Measurements from ENCODE around the gene KDM4C. TPM values are rescaled to one million over a fixed set of nuclear protein-coding genes. Genes with fewer than 3 reads are reported as not detected.

The KDM4C gene
- polyA plus RNA-seq, 2 of the 4 experiments (the other 2 are of a cell fraction), result 9.6 to 15.6 TPM

DNA sequence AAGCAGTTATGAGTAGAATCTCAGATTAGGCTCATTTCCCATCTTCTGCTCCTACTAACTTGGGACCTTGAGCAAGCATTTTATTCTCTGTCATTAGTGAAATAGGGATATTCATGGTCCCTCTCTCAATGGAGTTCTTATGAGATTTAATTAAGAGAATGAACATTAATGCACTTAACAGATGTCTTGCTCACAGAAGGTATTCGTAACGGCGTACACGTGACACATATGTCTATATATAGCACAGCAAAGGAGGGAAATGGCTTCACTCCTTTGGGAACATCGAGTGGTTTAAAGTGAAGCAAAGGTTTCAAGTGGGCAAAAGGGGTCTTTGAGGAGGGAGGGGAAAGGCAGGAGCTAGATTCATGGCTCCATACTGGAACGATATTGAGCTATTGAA lies 24.6 kb downstream of the KDM4C start:
- TF ChIP-seq MYC (IDR thresholded peaks at IDR 0.05; ENCODE audit: borderline replicate concordance, low read length), result no peak
- no peak for TF ChIP-seq CBX2 (IDR thresholded peaks at IDR 0.05; ENCODE audit: borderline replicate concordance, low read depth)
- no peak for TF ChIP-seq ESRRA (IDR thresholded peaks at IDR 0.05; ENCODE audit: borderline replicate concordance, low read length)
- no peak for TF ChIP-seq MAZ (IDR thresholded peaks at IDR 0.05; ENCODE audit: borderline replicate concordance, low read depth, low read length)
- TF ChIP-seq SREBF2 (IDR thresholded peaks at IDR 0.05), result no peak
- no peak for TF ChIP-seq RCOR1 (IDR thresholded peaks at IDR 0.05; ENCODE audit: low read depth, low read length)
- no peak for TF ChIP-seq GATA3 (IDR thresholded peaks at IDR 0.05; ENCODE audit: borderline replicate concordance)
- TF ChIP-seq HMGXB4 (CRISPR knock-in tag; IDR thresholded peaks at IDR 0.05; ENCODE audit: borderline replicate concordance), result no peak
- TF ChIP-seq HEYL (CRISPR knock-in tag; IDR thresholded peaks at IDR 0.05), result no peak
- no peak for TF ChIP-seq NR3C1 (IDR thresholded peaks at IDR 0.05)
- TF ChIP-seq POLR2AphosphoS2 (conservative IDR thresholded peaks at IDR 0.05; ENCODE audit: low read length), result no peak
- TF ChIP-seq HDAC2 (IDR thresholded peaks at IDR 0.05), result no peak
- TF ChIP-seq SMC3 (IDR thresholded peaks at IDR 0.05), result no peak
- TF ChIP-seq, protein P1, sequence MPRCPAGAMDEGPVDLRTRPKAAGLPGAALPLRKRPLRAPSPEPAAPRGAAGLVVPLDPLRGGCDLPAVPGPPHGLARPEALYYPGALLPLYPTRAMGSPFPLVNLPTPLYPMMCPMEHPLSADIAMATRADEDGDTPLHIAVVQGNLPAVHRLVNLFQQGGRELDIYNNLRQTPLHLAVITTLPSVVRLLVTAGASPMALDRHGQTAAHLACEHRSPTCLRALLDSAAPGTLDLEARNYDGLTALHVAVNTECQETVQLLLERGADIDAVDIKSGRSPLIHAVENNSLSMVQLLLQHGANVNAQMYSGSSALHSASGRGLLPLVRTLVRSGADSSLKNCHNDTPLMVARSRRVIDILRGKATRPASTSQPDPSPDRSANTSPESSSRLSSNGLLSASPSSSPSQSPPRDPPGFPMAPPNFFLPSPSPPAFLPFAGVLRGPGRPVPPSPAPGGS (IDR thresholded peaks at IDR 0.05), result no peak
- TF ChIP-seq, protein P2, sequence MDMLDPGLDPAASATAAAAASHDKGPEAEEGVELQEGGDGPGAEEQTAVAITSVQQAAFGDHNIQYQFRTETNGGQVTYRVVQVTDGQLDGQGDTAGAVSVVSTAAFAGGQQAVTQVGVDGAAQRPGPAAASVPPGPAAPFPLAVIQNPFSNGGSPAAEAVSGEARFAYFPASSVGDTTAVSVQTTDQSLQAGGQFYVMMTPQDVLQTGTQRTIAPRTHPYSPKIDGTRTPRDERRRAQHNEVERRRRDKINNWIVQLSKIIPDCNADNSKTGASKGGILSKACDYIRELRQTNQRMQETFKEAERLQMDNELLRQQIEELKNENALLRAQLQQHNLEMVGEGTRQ (IDR thresholded peaks at IDR 0.05), result no peak
- no peak overlapping the region for H3K4me2 ChIP-seq
- POLR2A ChIA-PET, result no interaction called here
- H3K4me1 ChIP-seq, result peaks cover 37% of the 10 kb centered on the region
- H3K9me3 ChIP-seq, result no peaks in the 10 kb centered on the region
- no peak overlapping the region for H3K4me3 ChIP-seq
- H3K27ac ChIP-seq, result no peak overlapping the region
- DNase-seq (ENCODE audit: low read depth in 1 of 2, low spot score in 1 of 2), result no peak
- CTCF ChIA-PET, result interaction anchor here (1.5 kb wide), 1 partner anchor 24 kb away, joined by 4 read pairs; the partner anchor contains the start of gene KDM4C
- WGBS (ENCODE audit: missing lambda C conversion rate), result 85% methylated on average over 6 of the region's 6 CpGs
- FAIRE-seq, result no peak
- no peak for ATAC-seq

DNA sequence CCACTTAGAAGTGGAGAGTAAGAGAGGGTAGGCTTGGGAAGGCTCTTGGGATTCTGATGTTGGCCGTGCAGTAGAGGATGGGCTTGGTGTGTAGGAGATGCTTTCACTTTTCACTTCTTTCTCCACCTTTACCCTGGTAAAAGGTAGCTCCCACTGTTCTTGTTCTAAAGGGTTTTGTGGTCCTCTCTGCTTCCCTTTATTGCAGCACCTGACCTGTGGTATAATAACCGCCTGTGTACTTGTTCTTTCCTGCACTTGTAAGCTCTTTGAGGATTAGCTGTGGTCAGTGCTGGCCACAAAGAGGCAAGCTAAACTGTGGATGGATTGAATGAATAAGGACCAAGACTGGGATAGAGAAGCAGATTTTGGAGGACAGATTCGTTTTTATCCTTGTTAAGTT lies 25.2 kb downstream of the KDM4C start:
- TF ChIP-seq POLR2A (IDR thresholded peaks at IDR 0.05; ENCODE audit: low read length) (no peak), RNF2 (IDR thresholded peaks at IDR 0.05; ENCODE audit: borderline replicate concordance, low read depth) (no peak), HOXB5 (CRISPR knock-in tag; IDR thresholded peaks at IDR 0.05) (no peak), MAFK (IDR thresholded peaks at IDR 0.05; ENCODE audit: partially characterized antibody) (no peak), ZSCAN20 (CRISPR knock-in tag; IDR thresholded peaks at IDR 0.05) (no peak), SREBF2 (IDR thresholded peaks at IDR 0.05) (no peak)
- TF ChIP-seq, protein P3, sequence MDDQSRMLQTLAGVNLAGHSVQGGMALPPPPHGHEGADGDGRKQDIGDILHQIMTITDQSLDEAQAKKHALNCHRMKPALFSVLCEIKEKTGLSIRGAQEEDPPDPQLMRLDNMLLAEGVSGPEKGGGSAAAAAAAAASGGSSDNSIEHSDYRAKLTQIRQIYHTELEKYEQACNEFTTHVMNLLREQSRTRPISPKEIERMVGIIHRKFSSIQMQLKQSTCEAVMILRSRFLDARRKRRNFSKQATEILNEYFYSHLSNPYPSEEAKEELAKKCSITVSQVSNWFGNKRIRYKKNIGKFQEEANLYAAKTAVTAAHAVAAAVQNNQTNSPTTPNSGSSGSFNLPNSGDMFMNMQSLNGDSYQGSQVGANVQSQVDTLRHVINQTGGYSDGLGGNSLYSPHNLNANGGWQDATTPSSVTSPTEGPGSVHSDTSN (IDR thresholded peaks at IDR 0.05), result no peak
- TF ChIP-seq, protein P4, sequence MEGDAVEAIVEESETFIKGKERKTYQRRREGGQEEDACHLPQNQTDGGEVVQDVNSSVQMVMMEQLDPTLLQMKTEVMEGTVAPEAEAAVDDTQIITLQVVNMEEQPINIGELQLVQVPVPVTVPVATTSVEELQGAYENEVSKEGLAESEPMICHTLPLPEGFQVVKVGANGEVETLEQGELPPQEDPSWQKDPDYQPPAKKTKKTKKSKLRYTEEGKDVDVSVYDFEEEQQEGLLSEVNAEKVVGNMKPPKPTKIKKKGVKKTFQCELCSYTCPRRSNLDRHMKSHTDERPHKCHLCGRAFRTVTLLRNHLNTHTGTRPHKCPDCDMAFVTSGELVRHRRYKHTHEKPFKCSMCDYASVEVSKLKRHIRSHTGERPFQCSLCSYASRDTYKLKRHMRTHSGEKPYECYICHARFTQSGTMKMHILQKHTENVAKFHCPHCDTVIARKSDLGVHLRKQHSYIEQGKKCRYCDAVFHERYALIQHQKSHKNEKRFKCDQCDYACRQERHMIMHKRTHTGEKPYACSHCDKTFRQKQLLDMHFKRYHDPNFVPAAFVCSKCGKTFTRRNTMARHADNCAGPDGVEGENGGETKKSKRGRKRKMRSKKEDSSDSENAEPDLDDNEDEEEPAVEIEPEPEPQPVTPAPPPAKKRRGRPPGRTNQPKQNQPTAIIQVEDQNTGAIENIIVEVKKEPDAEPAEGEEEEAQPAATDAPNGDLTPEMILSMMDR (IDR thresholded peaks at IDR 0.05), result no peak
- POLR2A ChIA-PET, result no interaction called here
- Histone ChIP-seq H3K4me3 (no peak overlapping the region), H3K27ac (no peak overlapping the region), H3K4me2 (no peak overlapping the region), H3K9me3 (no peaks in the 10 kb centered on the region), H3K4me1 (peaks cover 42% of the 10 kb centered on the region)
- no peak for ATAC-seq
- CTCF ChIA-PET, result interaction anchor here (0.5 kb wide), 2 partner anchors 175 to 965 kb away, joined by 3 to 7 read pairs; no protein-coding TSS in a partner anchor
- FAIRE-seq, result no peak
- DNase-seq (ENCODE audit: low read depth in 1 of 2, low spot score in 1 of 2), result no peak
- WGBS (ENCODE audit: missing lambda C conversion rate), result 80% methylated on average over 3 of the region's 3 CpGs

All from A549 (cell line).